GM21576 (cell line): Measurements from ENCODE around the gene KANSL2.
"Not testable (repeated sequence)": the region's sequence is repeated elsewhere in the genome, so short reads cannot be mapped to it uniquely, and the experiment has no call there.

ENCODE experiments used
- ATAC-seq: cut with Tn5 transposase; IDR thresholded peaks from one replicate; pipeline ENCODE4 v1.9.1; 2021; ENCODE audit warnings: mild to moderate bottlenecking, moderate library complexity; ENCODE audit not compliant: unreplicated experiment

The KANSL2 gene

GRCh38 chr12:48683534-48683933 is 1.5 kb upstream of the KANSL2 start:
- no peak for ATAC-seq

GRCh38 chr12:48682927-48683326 is 889 bp upstream of the KANSL2 start:
- ATAC-seq, result no peak

GRCh38 chr12:48682533-48682905 is 481 bp upstream of the KANSL2 start:
- not testable (repeated sequence) for ATAC-seq

GRCh38 chr12:48681399-48681709 is 684 bp downstream of the KANSL2 start:
- no peak for ATAC-seq

- ATAC-seq, result no peak
Observed at GRCh38 chr12:48680861-48681260, 1.2 kb downstream of the KANSL2 start.

GRCh38 chr12:48678551-48679185 is 3.4 kb downstream of the KANSL2 start:
- no peak for ATAC-seq

- ATAC-seq, result no peak
Observed at GRCh38 chr12:48671231-48671856, 10.7 kb downstream of the KANSL2 start.

GRCh38 chr12:48668996-48669395 is 13.0 kb downstream of the KANSL2 start:
- no peak for ATAC-seq

- no peak for ATAC-seq
Observed at GRCh38 chr12:48659863-48660262, 22.2 kb downstream of the KANSL2 start.

GRCh38 chr12:48651681-48652080 is 30.4 kb downstream of the KANSL2 start:
- no peak for ATAC-seq

GRCh38 chr12:48645354-48645753 is 36.7 kb downstream of the KANSL2 start:
- ATAC-seq, result not testable (repeated sequence)

- ATAC-seq, result no peak
Observed at GRCh38 chr12:48643011-48643410, 39.0 kb downstream of the KANSL2 start.

- not testable (repeated sequence) for ATAC-seq
Observed at GRCh38 chr12:48641752-48642555, 40.1 kb downstream of the KANSL2 start.

GRCh38 chr12:48640854-48641253 is 41.2 kb downstream of the KANSL2 start:
- ATAC-seq, result no peak

GRCh38 chr12:48640428-48640827 is 41.6 kb downstream of the KANSL2 start:
- ATAC-seq, result no peak

GRCh38 chr12:48631071-48631470 is 51.0 kb downstream of the KANSL2 start:
- ATAC-seq, result no peak

- no peak for ATAC-seq
Observed at GRCh38 chr12:48630346-48630745, 51.7 kb downstream of the KANSL2 start.

- ATAC-seq, result no peak
Observed at GRCh38 chr12:48629541-48629940, 52.5 kb downstream of the KANSL2 start.

GRCh38 chr12:48627556-48627955 is 54.5 kb downstream of the KANSL2 start:
- no peak for ATAC-seq

- not testable (repeated sequence) for ATAC-seq
Observed at GRCh38 chr12:48622997-48623396, 59.0 kb downstream of the KANSL2 start.

GRCh38 chr12:48618541-48618940 is 63.5 kb downstream of the KANSL2 start:
- ATAC-seq, result peak; percentile 76

- ATAC-seq, result no peak
Observed at GRCh38 chr12:48615681-48616080, 66.4 kb downstream of the KANSL2 start.
